Stomach (tissue), 4 donors: ENCODE data around the gene ANKRD44.

ENCODE experiments used
- EP300 ChIP-seq: sonication (generic); formaldehyde crosslinking; IDR thresholded peaks from one replicate; pipeline ENCODE4 v1.6.1; 2017; ENCODE audit warnings: antibody characterized with exemption
- POLR2A ChIP-seq, 4 donors: fragments of 450-650 bp; IDR thresholded peaks; one replicate each; pipeline ENCODE4 v1.6.1; 2016; ENCODE audit warnings: antibody characterized with exemption in 4 of 4, control low read depth in 2 of 4, mild to moderate bottlenecking in 1 of 4, moderate library complexity in 1 of 4
- POLR2AphosphoS5 ChIP-seq, 3 donors: sonication (generic); formaldehyde crosslinking; IDR thresholded peaks; one replicate each; pipeline ENCODE4 v1.6.1; 2016; ENCODE audit warnings: antibody characterized with exemption in 3 of 3
- TF ChIP-seq, protein P1 (sequence below), 7 experiments: fragments of 450-650 bp in 4 of 7; fragments of 200-600 bp in 3 of 7; sonication (generic) in 3 of 7; IDR thresholded peaks; one replicate each; pipeline ENCODE4 v1.5.1; 2016 to 2019; ENCODE audit warnings: antibody characterized with exemption in 7 of 7, control low read depth in 2 of 7, mild to moderate bottlenecking in 1 of 7

DNA sequence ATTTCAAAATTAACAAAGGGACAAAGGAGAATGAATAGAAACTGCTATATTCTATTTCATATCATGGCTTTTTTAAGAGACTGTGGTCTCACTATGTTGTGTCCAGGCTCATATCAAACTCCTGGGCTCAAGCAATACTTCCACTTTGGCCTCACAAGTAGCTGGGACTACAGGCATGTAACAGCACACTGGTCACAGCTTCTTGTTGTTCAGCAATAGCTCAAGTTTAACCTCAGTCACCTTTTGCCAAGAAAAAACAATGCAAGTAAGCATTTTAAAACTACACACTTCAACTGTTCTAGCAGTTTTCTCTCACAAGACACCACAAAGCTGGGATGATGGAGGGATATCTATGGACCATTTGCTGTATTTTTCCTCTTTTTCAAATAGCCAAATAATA, 77.1 kb downstream of the ANKRD44 start:
- TF ChIP-seq, protein P1, sequence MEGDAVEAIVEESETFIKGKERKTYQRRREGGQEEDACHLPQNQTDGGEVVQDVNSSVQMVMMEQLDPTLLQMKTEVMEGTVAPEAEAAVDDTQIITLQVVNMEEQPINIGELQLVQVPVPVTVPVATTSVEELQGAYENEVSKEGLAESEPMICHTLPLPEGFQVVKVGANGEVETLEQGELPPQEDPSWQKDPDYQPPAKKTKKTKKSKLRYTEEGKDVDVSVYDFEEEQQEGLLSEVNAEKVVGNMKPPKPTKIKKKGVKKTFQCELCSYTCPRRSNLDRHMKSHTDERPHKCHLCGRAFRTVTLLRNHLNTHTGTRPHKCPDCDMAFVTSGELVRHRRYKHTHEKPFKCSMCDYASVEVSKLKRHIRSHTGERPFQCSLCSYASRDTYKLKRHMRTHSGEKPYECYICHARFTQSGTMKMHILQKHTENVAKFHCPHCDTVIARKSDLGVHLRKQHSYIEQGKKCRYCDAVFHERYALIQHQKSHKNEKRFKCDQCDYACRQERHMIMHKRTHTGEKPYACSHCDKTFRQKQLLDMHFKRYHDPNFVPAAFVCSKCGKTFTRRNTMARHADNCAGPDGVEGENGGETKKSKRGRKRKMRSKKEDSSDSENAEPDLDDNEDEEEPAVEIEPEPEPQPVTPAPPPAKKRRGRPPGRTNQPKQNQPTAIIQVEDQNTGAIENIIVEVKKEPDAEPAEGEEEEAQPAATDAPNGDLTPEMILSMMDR (IDR thresholded peaks at IDR 0.05): no peak
- TF ChIP-seq POLR2AphosphoS5 (IDR thresholded peaks at IDR 0.05) (no peak), EP300 (no peak), POLR2A (IDR thresholded peaks at IDR 0.05) (no peak)
